CD14-positive monocyte (primary cell): ENCODE data around the gene ATG13. TPM values are rescaled to one million over a fixed set of nuclear protein-coding genes. Genes with fewer than 3 reads are reported as not detected.

Source experiments
- DNase-seq, 3 donors: peaks; one replicate each; pipeline ENCODE4 v3.0.0-alpha.2; 2011 to 2022
- H2AFZ ChIP-seq: 2 replicates; pipeline ENCODE4 v1.6.0; 2012; ENCODE audit warnings: mild to moderate bottlenecking, low read depth, low read length, inconsistent platforms; ENCODE audit not compliant: insufficient read depth, poor library complexity, severe bottlenecking
- H3K27ac ChIP-seq, 2 donors: 1 replicate in 1 of 2; 2 replicates in 1 of 2; pipeline ENCODE4 v1.5.1; 2012 to 2013; ENCODE audit warnings: low read length in 2 of 2, control low read depth in 1 of 2, inconsistent platforms in 1 of 2, low read depth in 1 of 2, mild to moderate bottlenecking in 1 of 2
- H3K27me3 ChIP-seq, 2 donors: one replicate each; pipeline versions ENCODE4 v1.6.0 to v1.6.1; 2011 to 2013; ENCODE audit warnings: low read length in 2 of 2; ENCODE audit not compliant: control insufficient read depth in 2 of 2, insufficient read depth in 2 of 2
- H3K36me3 ChIP-seq, 2 donors: replicated peaks in 1 of 2; 1 replicate in 1 of 2; 2 replicates in 1 of 2; pipeline versions ENCODE4 v1.5.1 to v1.6.1; 2012 to 2013; ENCODE audit warnings: low read length in 2 of 2, control low read depth in 1 of 2, inconsistent platforms in 1 of 2, mild to moderate bottlenecking in 1 of 2; ENCODE audit not compliant: insufficient read depth in 2 of 2, control insufficient read depth in 1 of 2
- H3K4me1 ChIP-seq, 2 donors: 1 replicate in 1 of 2; 2 replicates in 1 of 2; pipeline versions ENCODE4 v1.5.1 to v1.6.1; 2012 to 2013; ENCODE audit warnings: low read length in 2 of 2, control low read depth in 1 of 2, inconsistent platforms in 1 of 2, mild to moderate bottlenecking in 1 of 2, moderate library complexity in 1 of 2; ENCODE audit not compliant: insufficient read depth in 2 of 2, control insufficient read depth in 1 of 2
- H3K4me2 ChIP-seq: replicated peaks from 2 replicates; pipeline ENCODE3; 2012; ENCODE audit warnings: low read length, moderate library complexity, mild to moderate bottlenecking; ENCODE audit not compliant: poor library complexity, severe bottlenecking; ENCODE audit errors: extremely low read depth
- H3K4me3 ChIP-seq, 3 experiments: fragments of 200-600 bp in 1 of 3; sonication (generic) in 1 of 3; replicated peaks in 1 of 3; 1 replicate in 2 of 3; 2 replicates in 1 of 3; pipeline ENCODE4 v1.5.1; 2011 to 2013; ENCODE audit warnings: low read length in 3 of 3, mild to moderate bottlenecking in 3 of 3, control low read depth in 2 of 3, low read depth in 2 of 3, inconsistent platforms in 1 of 3, moderate library complexity in 1 of 3
- H3K79me2 ChIP-seq: 2 replicates; pipeline ENCODE4 v1.6.0; 2012; ENCODE audit warnings: mild to moderate bottlenecking, control low read depth, inconsistent platforms, low read length, moderate library complexity; ENCODE audit not compliant: insufficient read depth
- H3K9ac ChIP-seq: 2 replicates; pipeline ENCODE4 v1.6.0; 2017; ENCODE audit warnings: low read length, mild to moderate bottlenecking; ENCODE audit not compliant: insufficient read depth, poor library complexity, severe bottlenecking
- H3K9me3 ChIP-seq, 2 donors: replicated peaks in 1 of 2; 1 replicate in 1 of 2; 2 replicates in 1 of 2; pipeline versions ENCODE4 v1.5.1 to v1.6.1; 2012 to 2013; ENCODE audit warnings: low read length in 2 of 2, control low read depth in 1 of 2; ENCODE audit not compliant: control insufficient read depth in 1 of 2, insufficient read depth in 1 of 2
- H4K20me1 ChIP-seq: 2 replicates; pipeline ENCODE4 v1.6.0; 2012; ENCODE audit warnings: mild to moderate bottlenecking, low read length, control low read depth, moderate library complexity; ENCODE audit not compliant: insufficient read depth
- H3K27ac Mint-ChIP-seq, 7 donors: one replicate each; pipeline ENCODE4 v1.8.0; 2020; ENCODE audit warnings: mild to moderate bottlenecking in 7 of 7, mixed read lengths in 7 of 7, moderate library complexity in 6 of 7, inconsistent platforms in 2 of 7
- H3K27me3 Mint-ChIP-seq, 3 donors: one replicate each; pipeline ENCODE4 v1.8.0; 2021 to 2022; ENCODE audit warnings: low read depth in 3 of 3, mild to moderate bottlenecking in 3 of 3, mixed read lengths in 3 of 3, moderate library complexity in 3 of 3, inconsistent platforms in 1 of 3
- H3K36me3 Mint-ChIP-seq, 2 donors: one replicate each; pipeline ENCODE4 v1.8.0; 2020; ENCODE audit warnings: mixed read lengths in 2 of 2, inconsistent platforms in 1 of 2, mild to moderate bottlenecking in 1 of 2
- H3K4me1 Mint-ChIP-seq: one replicate; pipeline ENCODE4 v1.8.0; 2020; ENCODE audit warnings: mild to moderate bottlenecking, mixed read lengths
- H3K4me3 Mint-ChIP-seq, 2 donors: one replicate each; pipeline ENCODE4 v1.8.0; 2020; ENCODE audit warnings: mild to moderate bottlenecking in 2 of 2, mixed read lengths in 2 of 2, moderate library complexity in 1 of 2
- H3K9me3 Mint-ChIP-seq, 7 donors: one replicate each; pipeline ENCODE4 v1.8.0; 2020 to 2022; ENCODE audit warnings: mixed read lengths in 7 of 7, mild to moderate bottlenecking in 6 of 7, moderate library complexity in 6 of 7, inconsistent platforms in 2 of 7
- WGBS: methylation state at CpG from one replicate; pipeline ENCODE4 v1.1.5; 2013; ENCODE audit warnings: missing lambda C conversion rate; ENCODE audit not compliant: insufficient coverage; 5-methylcytosine and 5-hydroxymethylcytosine counted together
- intact Hi-C, 2 donors: fragments of 100-400 bp; cut with micrococcal nuclease; formaldehyde crosslinking; loops; one replicate each; pipeline versions ENCODE4 v1.15.0 to v1.15.1; 2023
- polyA plus RNA-seq, 3 donors: library from polyadenylated mRNA; depleted of rRNA in 1 of 3; unstranded in 2 of 3; stranded (reverse) in 1 of 3; fragments of 300-500 nt in 2 of 3; fragments of >200 nt in 1 of 3; fragmentation: Illumina TruSeq in 2 of 3; gene quantifications; 1 replicate in 2 of 3; 2 replicates in 1 of 3; pipeline ENCODE4 v1.2.3, GENCODE V29; 2012 to 2021
- TF ChIP-seq, protein P1 (sequence below): fragments of 200-600 bp; IDR thresholded peaks from one replicate; pipeline ENCODE4 v1.8.0; 2022; ENCODE audit warnings: antibody characterized with exemption, mild to moderate bottlenecking

Gene ATG13
- polyA plus RNA-seq, 3 donors, result 33.7 to 55.5 (median 51.2) TPM

DNA sequence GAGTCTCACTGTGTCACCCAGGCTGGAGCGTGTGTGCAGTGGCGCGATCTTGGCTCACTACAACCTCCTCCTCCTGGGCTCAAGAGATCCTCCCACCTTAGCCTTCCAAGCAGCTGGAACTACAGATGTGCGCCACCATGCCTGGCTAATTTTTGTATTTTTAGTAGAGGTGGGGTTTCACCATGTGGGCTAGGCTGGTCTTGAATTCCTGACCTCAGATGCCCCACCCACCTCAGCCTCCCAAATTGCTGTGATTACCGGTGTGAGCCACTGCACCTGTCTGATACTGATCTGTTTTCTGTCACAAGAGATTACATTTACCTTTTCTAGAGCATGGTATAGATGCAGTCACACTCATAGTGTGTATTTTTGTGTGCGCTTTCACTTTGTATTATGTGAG lies 11.6 kb downstream of the ATG13 start:
- no peaks in the 10 kb centered on the region for H3K9me3 ChIP-seq
- H2AFZ ChIP-seq, result no peak overlapping the region
- H3K4me2 ChIP-seq, result no peak overlapping the region
- Mint-ChIP-seq H3K4me1 (no peaks in the 10 kb centered on the region), H3K27me3 (no peaks in the 10 kb centered on the region), H3K4me3 (no peak overlapping the region), H3K9me3 (peaks cover 0 to 1% (median 0%) of the 10 kb centered on the region in 7 donors), H3K36me3 (peaks cover 58 to 83% of the 10 kb centered on the region in 2 donors), H3K27ac (peak overlapping the region in 2 of 7 donors; percentile 57 to 70)
- 100% methylated on average over 1 of the region's 6 CpGs for WGBS
- no peak for DNase-seq
- TF ChIP-seq, protein P1, sequence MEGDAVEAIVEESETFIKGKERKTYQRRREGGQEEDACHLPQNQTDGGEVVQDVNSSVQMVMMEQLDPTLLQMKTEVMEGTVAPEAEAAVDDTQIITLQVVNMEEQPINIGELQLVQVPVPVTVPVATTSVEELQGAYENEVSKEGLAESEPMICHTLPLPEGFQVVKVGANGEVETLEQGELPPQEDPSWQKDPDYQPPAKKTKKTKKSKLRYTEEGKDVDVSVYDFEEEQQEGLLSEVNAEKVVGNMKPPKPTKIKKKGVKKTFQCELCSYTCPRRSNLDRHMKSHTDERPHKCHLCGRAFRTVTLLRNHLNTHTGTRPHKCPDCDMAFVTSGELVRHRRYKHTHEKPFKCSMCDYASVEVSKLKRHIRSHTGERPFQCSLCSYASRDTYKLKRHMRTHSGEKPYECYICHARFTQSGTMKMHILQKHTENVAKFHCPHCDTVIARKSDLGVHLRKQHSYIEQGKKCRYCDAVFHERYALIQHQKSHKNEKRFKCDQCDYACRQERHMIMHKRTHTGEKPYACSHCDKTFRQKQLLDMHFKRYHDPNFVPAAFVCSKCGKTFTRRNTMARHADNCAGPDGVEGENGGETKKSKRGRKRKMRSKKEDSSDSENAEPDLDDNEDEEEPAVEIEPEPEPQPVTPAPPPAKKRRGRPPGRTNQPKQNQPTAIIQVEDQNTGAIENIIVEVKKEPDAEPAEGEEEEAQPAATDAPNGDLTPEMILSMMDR, result no peak
- H3K4me3 ChIP-seq, result no peak overlapping the region
- H4K20me1 ChIP-seq, result peaks cover 59% of the 10 kb centered on the region
- H3K4me1 ChIP-seq, result no peaks in the 10 kb centered on the region
- H3K27me3 ChIP-seq, result no peaks in the 10 kb centered on the region
- H3K9ac ChIP-seq, result no peak overlapping the region
- H3K79me2 ChIP-seq, result peaks cover 50% of the 10 kb centered on the region
- H3K36me3 ChIP-seq, result peaks cover 74 to 89% of the 10 kb centered on the region in 2 donors
- H3K27ac ChIP-seq, result no peak overlapping the region
- intact Hi-C loops, result no loop called here

DNA sequence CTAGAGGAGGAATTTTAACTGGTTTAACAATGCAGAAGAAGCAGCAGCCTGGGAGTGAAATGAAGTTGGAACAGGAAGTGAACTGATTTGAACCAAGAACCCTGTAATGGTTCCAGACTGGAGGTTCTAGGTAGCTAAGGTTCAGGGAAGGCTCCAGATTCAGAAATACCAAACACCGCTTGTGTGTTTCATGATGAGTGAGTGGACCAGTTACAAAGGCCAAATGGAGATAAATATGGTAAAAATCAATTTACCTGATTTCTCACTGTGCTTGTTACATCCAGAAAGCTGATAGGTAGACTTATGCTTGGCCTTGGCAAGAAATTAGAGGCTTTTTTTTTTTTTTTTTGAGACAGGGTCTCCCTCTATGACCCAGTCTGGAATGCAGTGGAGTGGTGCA lies 12.9 kb downstream of the ATG13 start:
- H3K4me2 ChIP-seq, result no peak overlapping the region
- no peaks in the 10 kb centered on the region for H3K27me3 ChIP-seq
- DNase-seq, result no peak
- no CpG with 5 or more reads among the region's 1 CpG for WGBS
- TF ChIP-seq, protein P1, result no peak
- H3K4me3 ChIP-seq, result no peak overlapping the region
- no peak overlapping the region for H3K9ac ChIP-seq
- no peak overlapping the region for H3K27ac ChIP-seq
- peaks cover 66 to 84% of the 10 kb centered on the region in 2 donors for H3K36me3 ChIP-seq
- H3K4me1 ChIP-seq, result no peaks in the 10 kb centered on the region
- no peaks in the 10 kb centered on the region for H3K27me3 Mint-ChIP-seq
- no peak overlapping the region for H3K27ac Mint-ChIP-seq
- peaks cover 39% of the 10 kb centered on the region for H3K79me2 ChIP-seq
- H3K4me3 Mint-ChIP-seq, result no peak overlapping the region
- intact Hi-C loops, result no loop called here
- H3K36me3 Mint-ChIP-seq, result peaks cover 48 to 76% of the 10 kb centered on the region in 2 donors
- H3K4me1 Mint-ChIP-seq, result no peaks in the 10 kb centered on the region
- peaks cover 0 to 1% (median 0%) of the 10 kb centered on the region in 7 donors for H3K9me3 Mint-ChIP-seq
- H4K20me1 ChIP-seq, result peaks cover 53% of the 10 kb centered on the region
- H2AFZ ChIP-seq, result no peak overlapping the region
- no peaks in the 10 kb centered on the region for H3K9me3 ChIP-seq
